Measurements from ENCODE around the gene RAD51B. TPM values are rescaled to one million over a fixed set of nuclear protein-coding genes. Genes with fewer than 3 reads are reported as not detected.

Gene RAD51B
- total RNA-seq, 1 experiment from 2014 or later: 14.2 TPM

DNA sequence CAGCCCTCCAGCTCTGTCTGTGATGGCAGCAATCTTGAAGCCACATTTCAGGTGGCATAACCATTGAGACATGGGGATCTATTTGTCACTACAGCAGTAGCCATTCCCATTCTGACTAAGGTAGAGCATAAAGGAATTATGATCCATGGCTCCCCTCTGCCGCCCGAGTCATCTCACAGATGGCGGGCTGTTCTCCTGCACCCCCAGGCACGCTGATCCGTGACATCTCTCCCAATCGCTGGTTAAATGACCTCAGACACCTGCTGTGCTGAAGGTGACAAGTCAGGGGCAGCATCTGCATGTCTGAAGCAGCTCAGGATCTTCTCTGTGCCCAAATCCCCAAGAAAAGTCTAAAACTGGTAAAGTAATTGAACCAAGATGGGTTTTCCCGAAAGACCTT lies 849.0 kb downstream of the RAD51B start (continued):
- TF ChIP-seq AFF4 (CRISPR knock-in tag; IDR thresholded peaks at IDR 0.05; ENCODE audit: borderline replicate concordance): no peak

DNA sequence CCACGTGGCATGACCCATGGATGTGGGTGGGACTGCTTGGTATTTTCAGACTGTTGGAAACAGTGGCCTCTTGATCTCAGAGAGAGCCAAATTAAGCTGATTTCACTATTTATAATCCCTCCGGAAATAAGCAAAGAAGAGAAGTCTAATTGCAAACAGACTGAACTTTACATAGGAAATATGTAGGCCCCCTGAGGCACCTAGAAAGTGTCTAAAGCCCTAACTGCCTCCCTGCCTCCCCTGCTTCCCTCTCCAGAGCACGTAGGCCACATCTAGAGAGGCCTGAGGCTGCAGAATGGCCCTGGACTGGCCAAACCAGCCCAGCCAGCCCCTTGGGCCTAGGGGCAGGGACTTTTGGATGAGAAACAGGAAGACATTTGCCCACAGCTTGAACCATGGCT lies 849.5 kb downstream of the RAD51B start:
- no peak for DNase-seq (ENCODE audit: low spot score)
- H3K27me3 Mint-ChIP-seq (ENCODE audit: low read depth): no peaks in the 10 kb centered on the region
- no peak for TF ChIP-seq AFF4 (CRISPR knock-in tag; IDR thresholded peaks at IDR 0.05; ENCODE audit: borderline replicate concordance)
- no peak for TF ChIP-seq KAT7 (CRISPR knock-in tag; IDR thresholded peaks at IDR 0.05; ENCODE audit: borderline replicate concordance)
- no peak for TF ChIP-seq ESRRA (CRISPR knock-in tag; IDR thresholded peaks at IDR 0.05; ENCODE audit: borderline replicate concordance)
- TF ChIP-seq USF1 (CRISPR knock-in tag; IDR thresholded peaks at IDR 0.05): no peak
- TF ChIP-seq NR2C2 (CRISPR knock-in tag; IDR thresholded peaks at IDR 0.05): no peak
- TF ChIP-seq TEAD4 (CRISPR knock-in tag; IDR thresholded peaks at IDR 0.05): no peak
- TF ChIP-seq GTF2I (CRISPR knock-in tag; conservative IDR thresholded peaks at IDR 0.05): no peak
- no peak for TF ChIP-seq MYBL2 (CRISPR knock-in tag; IDR thresholded peaks at IDR 0.05)
- TF ChIP-seq EMX1 (CRISPR knock-in tag; IDR thresholded peaks at IDR 0.05): no peak
- TF ChIP-seq, protein P1, sequence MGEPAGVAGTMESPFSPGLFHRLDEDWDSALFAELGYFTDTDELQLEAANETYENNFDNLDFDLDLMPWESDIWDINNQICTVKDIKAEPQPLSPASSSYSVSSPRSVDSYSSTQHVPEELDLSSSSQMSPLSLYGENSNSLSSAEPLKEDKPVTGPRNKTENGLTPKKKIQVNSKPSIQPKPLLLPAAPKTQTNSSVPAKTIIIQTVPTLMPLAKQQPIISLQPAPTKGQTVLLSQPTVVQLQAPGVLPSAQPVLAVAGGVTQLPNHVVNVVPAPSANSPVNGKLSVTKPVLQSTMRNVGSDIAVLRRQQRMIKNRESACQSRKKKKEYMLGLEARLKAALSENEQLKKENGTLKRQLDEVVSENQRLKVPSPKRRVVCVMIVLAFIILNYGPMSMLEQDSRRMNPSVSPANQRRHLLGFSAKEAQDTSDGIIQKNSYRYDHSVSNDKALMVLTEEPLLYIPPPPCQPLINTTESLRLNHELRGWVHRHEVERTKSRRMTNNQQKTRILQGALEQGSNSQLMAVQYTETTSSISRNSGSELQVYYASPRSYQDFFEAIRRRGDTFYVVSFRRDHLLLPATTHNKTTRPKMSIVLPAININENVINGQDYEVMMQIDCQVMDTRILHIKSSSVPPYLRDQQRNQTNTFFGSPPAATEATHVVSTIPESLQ (CRISPR knock-in tag; IDR thresholded peaks at IDR 0.05): no peak
- peaks cover 12% of the 10 kb centered on the region for H3K9me3 Mint-ChIP-seq
- H3K4me3 Mint-ChIP-seq: no peak overlapping the region
- H3K27ac Mint-ChIP-seq: no peak overlapping the region
- ChIA-PET POLR2A (no interaction called here), CTCF (no interaction called here)
- H3K4me1 Mint-ChIP-seq: peaks cover 5% of the 10 kb centered on the region; the same call in 1 of the 2 replicates
- no peak for ATAC-seq
- no peaks in the 10 kb centered on the region for H3K36me3 Mint-ChIP-seq

DNA sequence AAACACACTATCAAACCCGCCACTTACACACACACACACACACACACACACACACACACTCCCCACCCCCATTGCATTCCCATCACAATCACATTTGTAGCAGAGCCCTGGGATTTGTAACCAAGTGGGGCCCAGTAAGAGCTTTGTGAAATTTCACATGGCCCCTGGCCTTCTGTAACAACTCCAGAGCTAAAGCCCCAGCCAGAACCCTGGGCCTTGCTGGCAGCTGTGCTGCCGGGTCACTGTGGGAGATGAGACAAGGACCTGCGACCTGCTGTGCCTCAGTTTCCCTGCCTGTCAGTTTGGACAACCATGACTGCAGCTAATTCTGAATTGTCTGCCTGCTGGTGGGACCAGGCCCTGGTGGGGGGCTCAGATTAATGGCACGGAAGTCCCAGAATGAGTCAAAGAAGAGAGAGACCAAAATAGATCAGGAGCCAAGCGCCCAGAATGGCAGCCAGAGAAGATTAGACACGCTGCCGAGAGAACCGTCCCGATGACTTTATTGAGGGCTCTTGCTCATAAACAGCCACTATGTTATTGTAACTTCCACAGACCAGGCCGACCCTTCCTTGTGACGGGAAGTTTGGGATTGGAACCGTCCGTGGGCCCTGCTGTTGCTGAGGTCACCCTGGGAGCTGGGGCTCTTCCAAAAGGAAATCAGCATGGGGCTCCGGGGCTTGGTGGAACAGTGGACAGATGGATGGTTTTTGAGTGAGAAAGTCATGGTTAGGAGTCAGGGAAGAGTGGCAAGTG lies 850.2 kb downstream of the RAD51B start:
- TF ChIP-seq, protein P2, sequence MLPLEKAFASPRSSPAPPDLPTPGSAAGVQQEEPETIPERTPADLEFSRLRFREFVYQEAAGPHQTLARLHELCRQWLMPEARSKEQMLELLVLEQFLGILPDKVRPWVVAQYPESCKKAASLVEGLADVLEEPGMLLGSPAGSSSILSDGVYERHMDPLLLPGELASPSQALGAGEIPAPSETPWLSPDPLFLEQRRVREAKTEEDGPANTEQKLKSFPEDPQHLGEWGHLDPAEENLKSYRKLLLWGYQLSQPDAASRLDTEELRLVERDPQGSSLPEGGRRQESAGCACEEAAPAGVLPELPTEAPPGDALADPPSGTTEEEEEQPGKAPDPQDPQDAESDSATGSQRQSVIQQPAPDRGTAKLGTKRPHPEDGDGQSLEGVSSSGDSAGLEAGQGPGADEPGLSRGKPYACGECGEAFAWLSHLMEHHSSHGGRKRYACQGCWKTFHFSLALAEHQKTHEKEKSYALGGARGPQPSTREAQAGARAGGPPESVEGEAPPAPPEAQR (CRISPR knock-in tag; IDR thresholded peaks at IDR 0.05): no peak
- TF ChIP-seq ZNF423 (CRISPR knock-in tag; IDR thresholded peaks at IDR 0.05) (no peak), MXD4 (CRISPR knock-in tag; IDR thresholded peaks at IDR 0.05; ENCODE audit: borderline replicate concordance) (no peak), OVOL2 (CRISPR knock-in tag; IDR thresholded peaks at IDR 0.05; ENCODE audit: borderline replicate concordance) (no peak), KAT7 (CRISPR knock-in tag; IDR thresholded peaks at IDR 0.05; ENCODE audit: borderline replicate concordance) (no peak), ZMAT4 (CRISPR knock-in tag; IDR thresholded peaks at IDR 0.05) (no peak), MYBL2 (CRISPR knock-in tag; IDR thresholded peaks at IDR 0.05) (no peak), CREM (CRISPR knock-in tag; IDR thresholded peaks at IDR 0.05) (no peak), ZNF263 (CRISPR knock-in tag; IDR thresholded peaks at IDR 0.05; ENCODE audit: low read depth) (no peak), FOXJ3 (CRISPR knock-in tag; IDR thresholded peaks at IDR 0.05; ENCODE audit: borderline replicate concordance) (no peak)
- H3K4me1 Mint-ChIP-seq: no peaks in the 10 kb centered on the region; the same call in 1 of the 2 replicates
- H3K36me3 Mint-ChIP-seq: no peaks in the 10 kb centered on the region
- ATAC-seq (no peak), DNase-seq (ENCODE audit: low spot score) (no peak)
- POLR2A ChIA-PET: no interaction called here
- CTCF ChIA-PET: no interaction called here
- H3K27me3 Mint-ChIP-seq (ENCODE audit: low read depth): no peaks in the 10 kb centered on the region
- no peak overlapping the region for H3K27ac Mint-ChIP-seq
- H3K4me3 Mint-ChIP-seq: no peak overlapping the region
- peaks cover 12% of the 10 kb centered on the region for H3K9me3 Mint-ChIP-seq
